GM12878 (cell line): Measurements from ENCODE around the gene ANKRD11. TPM values are rescaled to one million over a fixed set of nuclear protein-coding genes. Genes with fewer than 3 reads are reported as not detected.

Source experiments
- BRCA1 ChIP-seq: IDR thresholded peaks from 2 replicates; pipeline ENCODE4 v1.6.1; 2011; ENCODE audit warnings: low read depth, low read length, improper control_type of control experiment
- CHD2 ChIP-seq: IDR thresholded peaks from 2 replicates; pipeline ENCODE4 v1.6.1; 2011; ENCODE audit warnings: low read depth, low read length, improper control_type of control experiment, borderline replicate concordance
- E2F8 ChIP-seq: fragments of 450-650 bp; IDR thresholded peaks from 2 replicates; pipeline ENCODE4 v1.6.1; 2018; ENCODE audit warnings: mild to moderate bottlenecking, low read depth, moderate library complexity; ENCODE audit not compliant: partially characterized antibody
- EP300 ChIP-seq, 2 experiments: fragments of 150-350 bp in 1 of 2; IDR thresholded peaks; 2 replicates each; pipeline ENCODE4 v1.6.1; 2011 to 2012; ENCODE audit warnings: low read depth in 2 of 2, low read length in 2 of 2, borderline replicate concordance in 1 of 2, improper control_type of control experiment in 1 of 2, inconsistent platforms in 1 of 2; ENCODE audit not compliant: control insufficient read depth in 1 of 2
- JUND ChIP-seq: IDR thresholded peaks from 2 replicates; pipeline ENCODE4 v1.6.1; 2012; ENCODE audit warnings: low read depth, mild to moderate bottlenecking, low read length, improper control_type of control experiment, moderate library complexity
- PRDM15 ChIP-seq: fragments of 450-650 bp; formaldehyde crosslinking; IDR thresholded peaks from 2 replicates; pipeline ENCODE4 v1.4.0; 2020; ENCODE audit warnings: mild to moderate bottlenecking, moderate library complexity
- USF1 ChIP-seq: IDR thresholded peaks from 2 replicates; pipeline ENCODE4 v1.6.1; 2011; ENCODE audit warnings: borderline replicate concordance, low read depth, mild to moderate bottlenecking, moderate library complexity, mixed read lengths, low read length; ENCODE audit not compliant: insufficient read depth; ENCODE audit errors: extremely low read length
- polyA plus RNA-seq, 11 experiments: library from polyadenylated mRNA; depleted of rRNA in 4 of 11; unstranded in 6 of 11; stranded (reverse) in 5 of 11; fragments of >200 nt; fragmentation: Nextera tagmentation in 4 of 11; fragmentation: Illumina TruSeq in 1 of 11; extraction: Ambion mirVana in 4 of 11; extraction: Trizol in 1 of 11; gene quantifications; 1 replicate in 1 of 11; 2 replicates in 10 of 11; pipeline versions ENCODE4 v1.2.1 to v1.2.3, GENCODE V29; 2011 to 2016; ENCODE audit warnings: inconsistent platforms in 2 of 11, missing spikeins in 2 of 11, low read depth in 1 of 11
- total RNA-seq, 4 experiments: library from RNA; depleted of rRNA in 3 of 4; stranded (reverse); fragments of >200 nt in 3 of 4; fragmentation: Illumina TruSeq in 1 of 4; extraction: Trizol in 1 of 4; gene quantifications; 2 replicates each; pipeline versions ENCODE4 v1.2.1 to v1.2.3, GENCODE V29; 2013 to 2021

The ANKRD11 gene
- total and polyA plus RNA-seq, 10 of the 15 experiments (the other 5 are each of a cell fraction or from before 2014, with no cell fraction given) = 5.1 to 103 (median 27.4) TPM

- no peak for TF ChIP-seq PRDM15 (CRISPR knock-in tag)
- TF ChIP-seq E2F8 = no peak
- TF ChIP-seq JUND = no peak
- no peak for TF ChIP-seq BRCA1
- no peak for TF ChIP-seq USF1
- no peak for TF ChIP-seq CHD2
- no peak for TF ChIP-seq EP300 (IDR thresholded peaks at IDR 0.05; ENCODE audit: borderline replicate concordance in 1 of 2, control insufficient read depth in 1 of 2, low read depth in 2 of 2, low read length in 2 of 2)
Observed at GRCh38 chr16:89455692-89456091, 34.7 kb downstream of the ANKRD11 start (continued).
